HUES48 (cell line): ENCODE results near the gene SPATA33.
A peak's percentile ranks its signal among the peaks of the same experiment; 100 is the strongest.

Experiments
- H3K27ac ChIP-seq: one replicate; pipeline ENCODE4 v1.7.0; 2013; ENCODE audit warnings: low read depth, low read length, inconsistent platforms
- H3K27me3 ChIP-seq: 2 replicates; pipeline ENCODE4 v1.6.1; 2013; ENCODE audit warnings: mild to moderate bottlenecking, low read length; ENCODE audit not compliant: control insufficient read depth, insufficient read depth
- H3K36me3 ChIP-seq: 2 replicates; pipeline ENCODE4 v1.6.1; 2013; ENCODE audit warnings: low read length; ENCODE audit not compliant: control insufficient read depth, insufficient read depth
- H3K4me1 ChIP-seq: 2 replicates; pipeline ENCODE4 v1.6.1; 2013; ENCODE audit warnings: mild to moderate bottlenecking, low read length; ENCODE audit not compliant: control insufficient read depth, insufficient read depth
- H3K4me3 ChIP-seq: 2 replicates; pipeline ENCODE4 v1.5.1; 2013; ENCODE audit warnings: mild to moderate bottlenecking, low read depth, low read length
- H3K9ac ChIP-seq: 2 replicates; pipeline ENCODE4 v1.6.1; 2013; ENCODE audit warnings: mild to moderate bottlenecking, low read depth, low read length, moderate library complexity
- H3K9me3 ChIP-seq: 2 replicates; pipeline ENCODE4 v1.6.1; 2013; ENCODE audit warnings: low read length; ENCODE audit not compliant: control insufficient read depth, insufficient read depth

Gene SPATA33

GRCh38 chr16:89706518-89707260 is 49.1 kb downstream of the SPATA33 start:
- H3K9ac ChIP-seq: no peak overlapping the region
- H3K9me3 ChIP-seq: no peaks in the 10 kb centered on the region
- peaks cover 8% of the 10 kb centered on the region; the same call in 1 of the 2 replicates for H3K4me1 ChIP-seq
- H3K27me3 ChIP-seq: peaks cover 17% of the 10 kb centered on the region
- no peak overlapping the region for H3K27ac ChIP-seq
- no peaks in the 10 kb centered on the region for H3K36me3 ChIP-seq
- no peak overlapping the region for H3K4me3 ChIP-seq

GRCh38 chr16:89707695-89708094 is 50.1 kb downstream of the SPATA33 start:
- Histone ChIP-seq H3K27me3 (peaks cover 17% of the 10 kb centered on the region), H3K9ac (no peak overlapping the region), H3K36me3 (no peaks in the 10 kb centered on the region), H3K4me3 (no peak overlapping the region), H3K4me1 (peaks cover 8% of the 10 kb centered on the region; the same call in 1 of the 2 replicates), H3K9me3 (no peaks in the 10 kb centered on the region), H3K27ac (no peak overlapping the region)

- peaks cover 14% of the 10 kb centered on the region for H3K27me3 ChIP-seq
- H3K9me3 ChIP-seq: no peaks in the 10 kb centered on the region
- H3K36me3 ChIP-seq: no peaks in the 10 kb centered on the region
- peaks cover 8% of the 10 kb centered on the region; the same call in 1 of the 2 replicates for H3K4me1 ChIP-seq
- H3K9ac ChIP-seq: no peak overlapping the region
- H3K27ac ChIP-seq: no peak overlapping the region
- no peak overlapping the region for H3K4me3 ChIP-seq
Observed at GRCh38 chr16:89708481-89708931, 50.9 kb downstream of the SPATA33 start.

GRCh38 chr16:89709166-89709565 is 51.5 kb downstream of the SPATA33 start:
- peaks cover 8% of the 10 kb centered on the region; the same call in 1 of the 2 replicates for H3K4me1 ChIP-seq

GRCh38 chr16:89709716-89710432 is 52.2 kb downstream of the SPATA33 start:
- H3K27me3 ChIP-seq: peaks cover 8% of the 10 kb centered on the region
- no peak overlapping the region for H3K4me3 ChIP-seq
- H3K27ac ChIP-seq: peak overlapping the region; percentile 18
- H3K9ac ChIP-seq: no peak overlapping the region
- H3K9me3 ChIP-seq: no peaks in the 10 kb centered on the region
- H3K4me1 ChIP-seq: peaks cover 8% of the 10 kb centered on the region; the same call in 1 of the 2 replicates
- peaks cover 7% of the 10 kb centered on the region; the same call in 1 of the 2 replicates for H3K36me3 ChIP-seq

More at GRCh38 chr16:89709166-89709565, 51.5 kb downstream of the SPATA33 start:
- no peak overlapping the region for H3K4me3 ChIP-seq
- H3K9ac ChIP-seq: no peak overlapping the region
- peaks cover 11% of the 10 kb centered on the region for H3K27me3 ChIP-seq
- peak overlapping the region; percentile 18 for H3K27ac ChIP-seq
- peaks cover 1% of the 10 kb centered on the region; the same call in 1 of the 2 replicates for H3K36me3 ChIP-seq
- H3K9me3 ChIP-seq: no peaks in the 10 kb centered on the region

GRCh38 chr16:89710709-89711564 is 53.3 kb downstream of the SPATA33 start:
- H3K9ac ChIP-seq: no peak overlapping the region
- H3K4me1 ChIP-seq: peaks cover 8% of the 10 kb centered on the region; the same call in 1 of the 2 replicates

GRCh38 chr16:89711601-89712273 is 54.1 kb downstream of the SPATA33 start:
- Histone ChIP-seq H3K36me3 (peaks cover 18% of the 10 kb centered on the region; the same call in 1 of the 2 replicates), H3K4me3 (peak overlapping the region; percentile 90), H3K9me3 (no peaks in the 10 kb centered on the region), H3K4me1 (peaks cover 8% of the 10 kb centered on the region; the same call in 1 of the 2 replicates), H3K27me3 (peaks cover 8% of the 10 kb centered on the region; the same call in 1 of the 2 replicates), H3K27ac (peak overlapping the region; percentile 54), H3K9ac (peak overlapping the region; percentile 73)

More at GRCh38 chr16:89710709-89711564, 53.3 kb downstream of the SPATA33 start:
- no peak overlapping the region for H3K4me3 ChIP-seq
- H3K27ac ChIP-seq: peak overlapping the region; percentile 5
- no peaks in the 10 kb centered on the region for H3K9me3 ChIP-seq
- H3K36me3 ChIP-seq: peaks cover 13% of the 10 kb centered on the region; the same call in 1 of the 2 replicates
- H3K27me3 ChIP-seq: peaks cover 6% of the 10 kb centered on the region; the same call in 1 of the 2 replicates

- peaks cover 11% of the 10 kb centered on the region for H3K27me3 ChIP-seq
- H3K36me3 ChIP-seq: peaks cover 18% of the 10 kb centered on the region; the same call in 1 of the 2 replicates
- peaks cover 8% of the 10 kb centered on the region; the same call in 1 of the 2 replicates for H3K4me1 ChIP-seq
- peak overlapping the region; percentile 54 for H3K27ac ChIP-seq
- H3K9ac ChIP-seq: peak overlapping the region; percentile 73
- peak overlapping the region; percentile 90 for H3K4me3 ChIP-seq
- H3K9me3 ChIP-seq: no peaks in the 10 kb centered on the region
Observed at GRCh38 chr16:89712274-89712781, 54.7 kb downstream of the SPATA33 start.

GRCh38 chr16:89716493-89716892 is 58.9 kb downstream of the SPATA33 start:
- Histone ChIP-seq H3K4me1 (no peaks in the 10 kb centered on the region; the same call in 1 of the 2 replicates), H3K9ac (no peak overlapping the region), H3K27ac (no peak overlapping the region), H3K36me3 (peaks cover 18% of the 10 kb centered on the region; the same call in 1 of the 2 replicates), H3K27me3 (peaks cover 30% of the 10 kb centered on the region), H3K4me3 (no peak overlapping the region), H3K9me3 (no peaks in the 10 kb centered on the region)
